Measurements from ENCODE around the gene TMEM72. TPM values are rescaled to one million over a fixed set of nuclear protein-coding genes. Genes with fewer than 3 reads are reported as not detected.

The TMEM72 gene
- polyA plus RNA-seq, 3 donors: 60.1 to 68.1 (median 62.7) TPM

- no peak for DNase-seq (ENCODE audit: low read depth in 3 of 3, low spot score in 2 of 3)
Measured at GRCh38 chr10:44951576-44952226, 40.6 kb downstream of the TMEM72 start.

GRCh38 chr10:44952779-44953231, 41.7 kb downstream of the TMEM72 start:
- DNase-seq (ENCODE audit: low read depth in 3 of 3, low spot score in 2 of 3): no peak

GRCh38 chr10:44954042-44954441, 42.9 kb downstream of the TMEM72 start:
- no peak for DNase-seq (ENCODE audit: low read depth in 3 of 3, low spot score in 2 of 3)

GRCh38 chr10:44954962-44955361, 43.8 kb downstream of the TMEM72 start:
- no peak for DNase-seq (ENCODE audit: low read depth in 3 of 3, low spot score in 2 of 3)

GRCh38 chr10:44955413-44956070, 44.4 kb downstream of the TMEM72 start:
- DNase-seq (ENCODE audit: low read depth in 3 of 3, low spot score in 2 of 3): no peak

GRCh38 chr10:44956226-44956625, 45.1 kb downstream of the TMEM72 start:
- no peak for DNase-seq (ENCODE audit: low read depth in 3 of 3, low spot score in 2 of 3)

- DNase-seq (ENCODE audit: low read depth in 3 of 3, low spot score in 2 of 3): no peak
Measured at GRCh38 chr10:44956717-44957706, 45.9 kb downstream of the TMEM72 start.

GRCh38 chr10:44958196-44958897, 47.2 kb downstream of the TMEM72 start:
- DNase-seq (ENCODE audit: low read depth in 3 of 3, low spot score in 2 of 3): no peak

- DNase-seq (ENCODE audit: low read depth in 3 of 3, low spot score in 2 of 3): no peak
Measured at GRCh38 chr10:44958898-44959246, 47.7 kb downstream of the TMEM72 start.

GRCh38 chr10:44959247-44960087, 48.3 kb downstream of the TMEM72 start, which contains the start of gene RASSF4:
Gene RASSF4, plus strand, starts transcription at chr10:44959802. Its CDS starts 10,401 bp downstream, at chr10:44970203.
- peak in 1 of 3 donors; percentile 74 for DNase-seq (ENCODE audit: low read depth in 3 of 3, low spot score in 2 of 3)

- DNase-seq (ENCODE audit: low read depth in 3 of 3, low spot score in 2 of 3): no peak
Measured at GRCh38 chr10:44960088-44960460, 48.9 kb downstream of the TMEM72 start.

GRCh38 chr10:44960482-44961229, 49.5 kb downstream of the TMEM72 start:
- no peak for DNase-seq (ENCODE audit: low read depth in 3 of 3, low spot score in 2 of 3)

GRCh38 chr10:44961230-44961571, 50.1 kb downstream of the TMEM72 start:
- DNase-seq (ENCODE audit: low read depth in 3 of 3, low spot score in 2 of 3): no peak

- no peak for DNase-seq (ENCODE audit: low read depth in 3 of 3, low spot score in 2 of 3)
Measured at GRCh38 chr10:44961931-44962750, 51.0 kb downstream of the TMEM72 start.

GRCh38 chr10:44962870-44963738, 52.0 kb downstream of the TMEM72 start:
- DNase-seq (ENCODE audit: low read depth in 3 of 3, low spot score in 2 of 3): no peak

GRCh38 chr10:44963772-44964633, 52.9 kb downstream of the TMEM72 start:
- DNase-seq (ENCODE audit: low read depth in 3 of 3, low spot score in 2 of 3): no peak

Measured in right renal cortex interstitium (tissue), 3 donors.